Right lung (tissue), 5 donors: ENCODE results near the gene SEPTIN2. TPM values are rescaled to one million over a fixed set of nuclear protein-coding genes. Genes with fewer than 3 reads are reported as not detected.
A peak's percentile ranks its signal among the peaks of the same experiment; 100 is the strongest.
"Not testable (repeated sequence)": the region's sequence is repeated elsewhere in the genome, so short reads cannot be mapped to it uniquely, and the experiment has no call there.

Experiments
- DNase-seq, 2 donors: peaks; one replicate each; pipeline ENCODE4 v3.0.0-alpha.2; 2013
- polyA plus RNA-seq, 5 donors: library from polyadenylated mRNA; unstranded; fragments of 120-200 nt; gene quantifications; one replicate each; pipeline versions ENCODE4 v1.2.1 to v1.2.3, GENCODE V29; 2013; ENCODE audit warnings: inconsistent platforms in 1 of 5, low replicate concordance in 1 of 5; ENCODE audit not compliant: insufficient read length in 5 of 5, insufficient read depth in 1 of 5

The SEPTIN2 gene
- polyA plus RNA-seq, 5 donors: 464 to 647 (median 546) TPM

DNA sequence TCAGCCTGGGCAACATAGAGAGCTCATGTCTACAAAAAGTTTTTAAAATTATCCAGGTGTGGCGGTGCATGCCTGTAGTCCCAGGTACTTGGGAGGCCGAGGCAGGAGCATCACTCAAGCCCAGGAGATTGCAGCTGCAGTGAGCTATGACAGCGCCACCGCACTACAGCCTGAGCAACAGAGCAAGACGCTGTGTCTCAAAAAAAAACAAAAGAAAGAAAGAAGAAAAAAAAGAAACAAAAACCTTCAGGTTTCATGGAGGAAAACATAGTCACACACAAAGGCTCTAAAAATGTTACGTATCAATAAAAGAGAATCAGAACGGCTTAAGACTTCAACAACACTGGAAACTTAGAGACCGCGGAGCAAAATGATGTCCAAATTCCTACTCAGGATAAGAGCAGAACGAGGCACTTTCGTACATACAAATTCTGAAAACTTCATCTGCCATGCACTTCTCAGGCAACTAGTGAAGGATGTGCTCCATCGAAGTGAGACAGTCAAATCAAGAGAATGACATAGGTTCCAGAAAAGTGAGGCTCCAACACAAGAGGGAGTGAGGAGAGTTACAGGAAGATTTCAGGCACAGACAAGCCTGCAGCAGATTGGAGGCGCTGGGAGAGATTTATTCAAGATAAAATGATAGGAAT is 4.7 kb upstream of the SEPTIN2 start:
- no peak for DNase-seq

DNA sequence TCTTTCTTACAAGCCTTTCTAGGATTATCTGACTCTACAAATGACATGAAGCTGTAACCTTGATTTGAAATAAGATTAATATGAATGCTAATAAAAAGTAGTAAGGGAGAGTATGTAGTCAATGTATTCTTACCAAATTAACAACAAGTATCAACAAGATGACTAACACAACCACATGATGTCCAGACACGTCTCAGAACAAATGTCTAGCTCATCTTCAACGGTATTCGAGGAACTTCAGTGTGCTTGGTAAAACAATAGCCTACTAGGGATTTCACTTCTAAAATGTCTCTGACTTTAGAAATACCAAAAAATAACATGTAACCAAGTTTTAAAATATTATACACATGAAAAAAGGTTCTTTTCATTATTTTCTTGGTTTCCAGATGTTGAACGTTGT is 3.6 kb upstream of the SEPTIN2 start:
- DNase-seq: no peak

- DNase-seq: no peak
Observed at GRCh38 chr2:241313543-241314095, 2.1 kb upstream of the SEPTIN2 start.

GRCh38 chr2:241314226-241315092 is 1.3 kb upstream of the SEPTIN2 start:
- no peak for DNase-seq

DNA sequence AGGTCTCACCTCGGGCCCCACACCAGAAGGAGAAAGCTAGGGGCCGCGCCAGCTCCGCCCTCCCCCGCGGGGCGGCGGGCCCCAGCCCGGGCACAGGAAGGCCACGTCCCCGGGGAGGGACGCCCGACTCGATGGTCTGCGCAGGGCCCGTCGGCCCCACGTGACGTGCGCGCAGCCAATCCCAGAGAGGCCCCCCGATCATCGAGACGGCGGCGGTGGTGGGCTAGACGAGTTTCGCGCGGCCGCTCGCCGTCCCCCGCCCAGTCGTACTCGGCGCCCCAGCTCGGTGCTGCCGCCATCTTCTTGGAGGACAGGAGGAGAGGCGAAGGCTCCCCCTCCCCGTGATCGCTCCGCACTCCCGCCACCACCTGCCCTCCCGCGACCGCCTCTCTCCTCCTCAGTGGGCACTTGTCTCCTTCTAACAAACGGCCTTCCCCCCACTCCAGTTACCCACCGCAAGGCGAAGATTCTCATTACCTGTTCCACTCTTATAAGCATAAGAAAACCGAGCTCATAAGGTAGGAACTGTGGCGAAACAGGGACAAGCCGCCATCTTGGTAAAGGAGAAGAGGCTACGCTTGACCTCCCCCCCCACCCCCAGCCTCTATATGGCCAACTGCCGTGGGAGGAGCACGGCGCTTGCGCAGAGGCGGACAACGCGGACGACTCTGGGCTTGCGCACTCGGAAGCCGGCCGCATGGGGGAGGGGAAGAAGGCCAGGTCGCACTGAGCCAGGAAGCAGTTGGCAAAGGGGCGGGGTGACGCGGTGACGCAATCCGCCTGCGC is 439 bp upstream of the SEPTIN2 start, which contains the start of gene HDLBP:
TSS of gene HDLBP (minus strand) at position 580 of the 786 bp plus-strand sequence. CDS start 48,803 bp downstream, outside the sequence.
- peak; percentile 100 for DNase-seq

- DNase-seq: no peak
Observed at GRCh38 chr2:241316825-241317224, 1.1 kb downstream of the SEPTIN2 start.

GRCh38 chr2:241317391-241317790 is 1.7 kb downstream of the SEPTIN2 start:
- DNase-seq: no peak

DNA sequence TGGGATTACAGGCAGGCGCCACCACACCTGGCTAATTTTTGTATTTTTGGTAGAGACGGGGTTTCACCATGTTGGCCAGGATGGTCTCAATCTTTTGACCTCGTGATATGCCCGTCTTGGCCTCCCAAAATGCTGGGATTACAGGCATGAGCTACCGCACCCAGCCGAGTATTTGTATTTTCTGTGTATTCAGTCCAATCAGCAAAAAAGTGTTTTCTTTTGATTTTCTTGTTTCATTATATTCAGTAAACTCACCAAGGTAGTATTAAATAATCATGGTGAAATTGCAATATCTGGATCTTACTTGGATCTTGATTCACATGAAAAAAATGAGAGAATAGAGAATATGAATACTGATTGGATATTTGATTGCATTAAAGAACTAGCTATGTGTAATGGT is 3.1 kb downstream of the SEPTIN2 start:
- not testable (repeated sequence) for DNase-seq

GRCh38 chr2:241320394-241320793 is 4.7 kb downstream of the SEPTIN2 start:
- DNase-seq: no peak

- DNase-seq: no peak
Observed at GRCh38 chr2:241321033-241321432, 5.3 kb downstream of the SEPTIN2 start.

DNA sequence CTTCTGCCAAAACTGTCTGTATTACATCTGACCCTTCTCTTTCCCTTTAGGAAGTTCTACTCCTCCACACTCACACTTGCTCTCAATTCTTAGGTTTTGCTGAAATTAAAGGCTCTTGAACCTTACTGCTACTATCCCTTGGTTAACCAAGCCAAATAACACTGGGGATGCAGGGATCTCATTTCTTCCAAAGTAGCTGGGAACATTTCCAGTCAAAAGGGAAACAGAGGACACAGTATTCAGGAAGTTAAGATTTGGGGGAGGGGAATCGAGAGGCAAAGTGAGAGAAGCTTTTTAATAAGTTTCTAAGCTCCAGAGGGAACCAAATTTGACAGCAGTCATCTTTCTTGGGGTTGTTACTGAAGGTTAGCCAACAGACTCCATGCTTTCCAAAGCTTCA is 6.2 kb downstream of the SEPTIN2 start:
- DNase-seq: no peak

DNA sequence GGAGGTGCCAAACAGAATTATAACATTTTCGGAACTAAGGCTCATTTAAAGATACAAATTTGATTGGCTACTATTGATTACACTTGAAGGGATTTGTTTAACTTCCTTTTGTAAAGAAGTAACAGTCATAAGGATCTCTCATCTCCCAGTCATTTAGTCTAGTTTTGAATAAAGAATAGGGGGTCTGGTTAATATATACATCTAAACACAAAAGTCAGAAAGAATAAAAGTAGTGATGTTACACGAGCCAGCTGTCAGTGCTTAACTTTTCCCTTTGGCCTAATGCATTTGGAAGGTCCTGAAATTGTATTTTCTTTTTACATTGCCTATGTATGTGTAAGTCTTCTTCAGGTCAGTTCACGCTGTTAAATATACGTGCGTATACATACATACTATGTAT is 8.1 kb downstream of the SEPTIN2 start:
- DNase-seq: no peak

GRCh38 chr2:241324775-241325174 is 9.1 kb downstream of the SEPTIN2 start:
- DNase-seq: no peak

GRCh38 chr2:241325257-241325656 is 9.5 kb downstream of the SEPTIN2 start:
- DNase-seq: no peak

GRCh38 chr2:241329669-241330615 is 14.2 kb downstream of the SEPTIN2 start:
- DNase-seq: no peak

DNA sequence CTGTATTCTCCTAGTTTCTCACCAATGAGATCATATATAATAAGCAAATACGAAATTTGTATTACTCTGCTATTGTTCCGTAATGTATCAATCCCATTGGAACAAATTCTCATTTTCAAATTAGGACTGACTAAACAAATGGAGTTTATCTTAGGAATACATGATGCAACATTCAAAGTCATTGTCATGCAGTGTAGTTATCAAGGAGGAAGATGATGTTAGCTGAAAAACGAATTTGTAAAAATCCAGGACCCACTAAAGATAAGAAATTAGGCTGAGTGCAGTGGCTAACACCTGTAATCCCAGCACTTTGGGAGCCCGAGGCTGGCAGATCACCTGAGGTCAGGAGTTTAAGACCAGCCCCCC is 14.9 kb downstream of the SEPTIN2 start:
- no peak for DNase-seq

GRCh38 chr2:241334813-241335212 is 19.1 kb downstream of the SEPTIN2 start:
- DNase-seq: no peak

DNA sequence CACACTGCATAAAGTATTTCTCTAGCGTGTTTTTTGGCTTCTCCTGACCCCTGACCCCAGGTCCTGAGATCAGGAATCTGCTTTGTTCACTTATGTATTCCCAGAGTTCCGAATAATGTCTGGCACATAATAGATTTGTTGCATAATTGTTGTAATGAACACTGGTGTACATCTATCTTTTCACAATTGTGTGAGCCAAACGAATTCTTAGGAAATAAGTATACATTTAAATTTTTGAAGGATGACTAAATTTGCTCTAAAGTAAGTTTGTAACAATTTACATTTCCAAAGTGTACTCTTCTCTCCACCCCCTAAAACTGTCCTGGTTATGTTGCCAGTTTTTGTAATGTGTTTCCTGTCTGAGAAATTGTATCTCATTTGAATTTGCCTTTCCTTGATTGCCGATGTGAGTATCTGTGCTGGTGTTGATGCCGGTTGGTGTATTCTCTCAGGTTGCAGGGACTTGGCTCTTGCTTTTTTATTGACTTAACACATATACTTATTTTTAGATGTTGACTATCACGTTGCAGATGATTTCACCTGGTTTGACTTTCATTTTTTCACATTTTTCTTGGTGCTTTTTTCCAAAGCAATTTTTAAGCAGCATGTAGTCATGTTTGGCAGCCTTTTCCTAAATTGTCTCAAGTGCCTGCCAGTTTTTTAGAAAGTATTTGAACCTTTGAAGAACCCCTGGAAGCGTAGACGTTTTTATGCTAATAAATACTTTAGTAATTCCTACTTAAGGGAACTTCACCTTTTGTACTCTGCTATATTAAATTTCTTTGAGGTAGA is 24.3 kb downstream of the SEPTIN2 start:
- DNase-seq: no peak

- no peak for DNase-seq
Observed at GRCh38 chr2:241340631-241341163, 25.0 kb downstream of the SEPTIN2 start.
